NT2/D1 (cell line): ENCODE data around the gene LIMK2.
A peak's percentile ranks its signal among the peaks of the same experiment; 100 is the strongest.

Experiments
- DNase-seq: peaks from one replicate; pipeline ENCODE4 v3.0.0-alpha.2; 2011; ENCODE audit warnings: low read depth, low spot score
- H3K27me3 ChIP-seq: 2 replicates; pipeline ENCODE4 v1.6.0; 2011; ENCODE audit warnings: mild to moderate bottlenecking; ENCODE audit not compliant: insufficient read length, insufficient read depth
- H3K36me3 ChIP-seq: 2 replicates; pipeline ENCODE4 v1.6.1; 2011; ENCODE audit warnings: mild to moderate bottlenecking, low read length, mixed read lengths; ENCODE audit not compliant: insufficient read depth, insufficient read length
- H3K4me1 ChIP-seq: 2 replicates; pipeline ENCODE4 v1.5.1; 2011; ENCODE audit not compliant: insufficient read depth, insufficient read length
- H3K4me3 ChIP-seq: 2 replicates; pipeline ENCODE4 v1.5.1; 2011; ENCODE audit warnings: low read depth; ENCODE audit not compliant: insufficient read length
- H3K9ac ChIP-seq: 2 replicates; pipeline ENCODE4 v1.6.0; 2011; ENCODE audit warnings: low read depth; ENCODE audit not compliant: insufficient read length
- H3K9me3 ChIP-seq: 2 replicates; pipeline ENCODE4 v1.5.1; 2011; ENCODE audit warnings: mild to moderate bottlenecking, low read length; ENCODE audit not compliant: insufficient read depth
- SUZ12 ChIP-seq: IDR thresholded peaks from 2 replicates; pipeline ENCODE4 v1.6.1; 2011; ENCODE audit not compliant: insufficient read length, insufficient read depth; ENCODE audit errors: extremely low read depth
- YY1 ChIP-seq: IDR thresholded peaks from 2 replicates; pipeline ENCODE4 v1.6.1; 2011; ENCODE audit not compliant: insufficient read length, insufficient read depth
- ZNF274 ChIP-seq: IDR thresholded peaks from 2 replicates; pipeline ENCODE4 v1.6.1; 2011; ENCODE audit warnings: mild to moderate bottlenecking, low read depth, low read length

Gene LIMK2

DNA sequence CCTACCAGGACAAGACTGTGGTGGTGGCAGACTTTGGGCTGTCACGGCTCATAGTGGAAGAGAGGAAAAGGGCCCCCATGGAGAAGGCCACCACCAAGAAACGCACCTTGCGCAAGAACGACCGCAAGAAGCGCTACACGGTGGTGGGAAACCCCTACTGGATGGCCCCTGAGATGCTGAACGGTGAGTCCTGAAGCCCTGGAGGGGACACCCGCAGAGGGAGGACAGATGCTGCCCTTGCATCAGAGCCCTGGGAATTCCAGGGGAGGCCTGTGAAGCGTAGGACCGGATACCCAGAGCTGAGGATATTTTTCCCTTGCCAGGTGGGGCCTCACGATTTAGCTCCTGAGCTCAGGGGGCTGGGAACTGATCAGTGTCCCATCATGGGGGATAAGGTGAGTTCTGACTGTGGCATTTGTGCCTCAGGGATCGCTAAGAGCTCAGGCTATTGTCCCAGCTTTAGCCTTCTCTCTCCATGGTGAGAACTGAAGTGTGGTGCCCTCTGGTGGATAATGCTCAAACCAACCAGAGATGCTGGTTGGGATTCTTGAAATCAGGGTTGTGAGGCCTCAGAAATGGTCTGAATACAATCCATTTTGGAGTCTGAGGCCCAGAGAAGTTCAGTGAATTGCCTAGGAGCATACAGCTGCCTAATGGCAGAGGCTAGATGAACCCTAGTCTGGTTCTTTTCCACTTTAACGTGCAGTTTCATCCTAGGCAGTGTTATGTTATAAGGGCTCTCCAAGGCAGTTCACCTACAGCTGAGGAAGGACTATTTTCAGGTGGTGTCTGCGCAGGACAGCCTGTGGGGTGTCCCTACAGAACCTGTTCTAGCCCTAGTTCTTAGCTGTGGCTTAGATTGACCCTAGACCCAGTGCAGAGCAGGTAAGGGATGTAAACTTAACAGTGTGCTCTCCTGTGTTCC, 60.7 kb downstream of the LIMK2 start:
- H3K9ac ChIP-seq: no peak overlapping the region
- peaks cover 8% of the 10 kb centered on the region for H3K4me1 ChIP-seq
- no peaks in the 10 kb centered on the region for H3K27me3 ChIP-seq
- peaks cover 63% of the 10 kb centered on the region for H3K36me3 ChIP-seq
- TF ChIP-seq ZNF274 (no peak), YY1 (no peak), SUZ12 (no peak)
- no peaks in the 10 kb centered on the region for H3K9me3 ChIP-seq
- DNase-seq: peak; percentile 58
- H3K4me3 ChIP-seq: no peak overlapping the region

DNA sequence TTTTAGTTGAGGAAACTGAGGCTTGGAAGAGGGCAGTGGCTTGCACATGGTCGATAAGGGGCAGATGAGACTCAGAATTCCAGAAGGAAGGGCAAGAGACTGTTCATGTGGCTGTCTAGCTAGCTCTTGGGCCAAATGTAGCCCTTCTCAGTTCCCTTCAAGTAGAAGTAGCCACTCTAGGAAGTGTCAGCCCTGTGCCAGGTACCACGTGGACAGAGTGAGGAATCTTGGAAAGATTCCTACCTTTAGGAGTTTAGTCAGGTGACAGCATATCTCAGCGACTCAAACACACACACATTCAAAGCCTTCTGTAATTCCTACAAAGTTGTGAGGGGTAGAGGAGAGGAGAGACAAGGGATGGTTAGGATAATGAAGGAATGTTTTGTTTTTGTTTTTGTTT, 61.9 kb downstream of the LIMK2 start:
- DNase-seq: no peak
- Histone ChIP-seq H3K4me3 (no peak overlapping the region), H3K9me3 (no peaks in the 10 kb centered on the region), H3K36me3 (peaks cover 66% of the 10 kb centered on the region), H3K4me1 (peaks cover 8% of the 10 kb centered on the region), H3K27me3 (no peaks in the 10 kb centered on the region), H3K9ac (no peak overlapping the region)
- TF ChIP-seq SUZ12: no peak
- TF ChIP-seq YY1: no peak
- TF ChIP-seq ZNF274: no peak

DNA sequence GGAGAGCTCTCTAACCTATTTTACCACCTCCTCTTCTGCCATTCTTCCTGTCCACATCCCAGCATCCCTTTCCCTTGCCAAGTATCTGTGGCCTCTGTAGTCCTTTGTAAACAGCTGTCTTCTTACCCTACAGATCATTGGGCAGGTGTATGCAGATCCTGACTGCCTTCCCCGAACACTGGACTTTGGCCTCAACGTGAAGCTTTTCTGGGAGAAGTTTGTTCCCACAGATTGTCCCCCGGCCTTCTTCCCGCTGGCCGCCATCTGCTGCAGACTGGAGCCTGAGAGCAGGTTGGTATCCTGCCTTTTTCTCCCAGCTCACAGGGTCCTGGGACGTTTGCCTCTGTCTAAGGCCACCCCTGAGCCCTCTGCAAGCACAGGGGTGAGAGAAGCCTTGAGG, 62.9 kb downstream of the LIMK2 start:
- Histone ChIP-seq H3K27me3 (no peaks in the 10 kb centered on the region), H3K36me3 (peaks cover 71% of the 10 kb centered on the region), H3K4me1 (peaks cover 8% of the 10 kb centered on the region), H3K9ac (no peak overlapping the region), H3K4me3 (no peak overlapping the region), H3K9me3 (no peaks in the 10 kb centered on the region)
- no peak for TF ChIP-seq ZNF274
- TF ChIP-seq YY1: no peak
- TF ChIP-seq SUZ12: no peak
- no peak for DNase-seq

DNA sequence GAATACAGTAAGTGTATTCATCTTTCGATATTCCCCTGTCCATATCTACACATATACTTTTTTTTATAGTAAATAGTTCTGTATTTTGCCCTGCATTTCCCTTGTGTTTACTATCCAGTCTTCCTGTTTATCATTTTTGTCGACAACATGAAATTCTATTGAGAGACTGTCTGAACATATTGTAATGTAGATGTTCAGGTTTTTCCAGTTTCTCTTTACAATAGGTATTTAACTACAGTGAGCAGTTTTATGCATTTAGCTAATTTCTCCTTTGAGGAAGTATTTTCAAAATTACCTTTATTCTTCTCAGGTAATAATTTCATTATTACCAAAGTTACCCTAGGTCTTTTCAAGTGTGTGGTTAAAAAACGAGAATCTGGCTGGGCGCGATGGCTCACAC, 63.5 kb downstream of the LIMK2 start:
- H3K27me3 ChIP-seq: no peaks in the 10 kb centered on the region
- no peak overlapping the region for H3K4me3 ChIP-seq
- H3K4me1 ChIP-seq: peaks cover 6% of the 10 kb centered on the region
- peaks cover 77% of the 10 kb centered on the region for H3K36me3 ChIP-seq
- TF ChIP-seq YY1 (no peak), SUZ12 (no peak)
- H3K9ac ChIP-seq: no peak overlapping the region
- H3K9me3 ChIP-seq: no peaks in the 10 kb centered on the region
- no peak for DNase-seq

DNA sequence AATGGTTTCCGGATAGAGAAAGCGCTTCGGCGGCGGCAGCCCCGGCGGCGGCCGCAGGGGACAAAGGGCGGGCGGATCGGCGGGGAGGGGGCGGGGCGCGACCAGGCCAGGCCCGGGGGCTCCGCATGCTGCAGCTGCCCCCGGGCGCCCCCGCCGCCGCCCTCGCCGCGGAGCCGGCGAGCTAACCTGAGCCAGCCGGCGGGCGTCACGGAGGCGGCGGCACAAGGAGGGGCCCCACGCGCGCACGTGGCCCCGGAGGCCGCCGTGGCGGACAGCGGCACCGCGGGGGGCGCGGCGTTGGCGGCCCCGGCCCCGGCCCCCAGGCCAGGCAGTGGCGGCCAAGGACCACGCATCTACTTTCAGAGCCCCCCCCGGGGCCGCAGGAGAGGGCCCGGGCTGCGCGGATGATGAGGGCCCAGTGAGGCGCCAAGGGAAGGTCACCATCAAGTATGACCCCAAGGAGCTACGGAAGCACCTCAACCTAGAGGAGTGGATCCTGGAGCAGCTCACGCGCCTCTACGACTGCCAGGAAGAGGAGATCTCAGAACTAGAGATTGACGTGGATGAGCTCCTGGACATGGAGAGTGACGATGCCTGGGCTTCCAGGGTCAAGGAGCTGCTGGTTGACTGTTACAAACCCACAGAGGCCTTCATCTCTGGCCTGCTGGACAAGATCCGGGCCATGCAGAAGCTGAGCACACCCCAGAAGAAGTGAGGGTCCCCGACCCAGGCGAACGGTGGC, 64.5 kb downstream of the LIMK2 start:
- Histone ChIP-seq H3K9ac (no peak overlapping the region), H3K9me3 (no peaks in the 10 kb centered on the region), H3K4me3 (no peak overlapping the region), H3K36me3 (peaks cover 70% of the 10 kb centered on the region), H3K4me1 (no peaks in the 10 kb centered on the region), H3K27me3 (no peaks in the 10 kb centered on the region)
- no peak for TF ChIP-seq SUZ12
- TF ChIP-seq YY1: no peak
- TF ChIP-seq ZNF274: no peak
- DNase-seq: no peak

DNA sequence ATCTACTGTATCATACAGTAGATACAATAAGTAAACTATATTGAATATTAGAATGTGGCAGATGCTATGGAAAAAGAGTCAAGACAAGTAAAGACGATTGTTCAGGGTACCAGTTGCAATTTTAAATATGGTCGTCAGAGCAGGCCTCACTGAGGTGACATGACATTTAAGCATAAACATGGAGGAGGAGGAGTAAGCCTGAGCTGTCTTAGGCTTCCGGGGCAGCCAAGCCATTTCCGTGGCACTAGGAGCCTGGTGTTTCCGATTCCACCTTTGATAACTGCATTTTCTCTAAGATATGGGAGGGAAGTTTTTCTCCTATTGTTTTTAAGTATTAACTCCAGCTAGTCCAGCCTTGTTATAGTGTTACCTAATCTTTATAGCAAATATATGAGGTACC, 65.6 kb downstream of the LIMK2 start:
- Histone ChIP-seq H3K9ac (no peak overlapping the region), H3K9me3 (no peaks in the 10 kb centered on the region), H3K4me1 (no peaks in the 10 kb centered on the region), H3K36me3 (peaks cover 61% of the 10 kb centered on the region), H3K4me3 (no peak overlapping the region), H3K27me3 (no peaks in the 10 kb centered on the region)
- DNase-seq: no peak
- TF ChIP-seq YY1 (no peak), ZNF274 (no peak), SUZ12 (no peak)

DNA sequence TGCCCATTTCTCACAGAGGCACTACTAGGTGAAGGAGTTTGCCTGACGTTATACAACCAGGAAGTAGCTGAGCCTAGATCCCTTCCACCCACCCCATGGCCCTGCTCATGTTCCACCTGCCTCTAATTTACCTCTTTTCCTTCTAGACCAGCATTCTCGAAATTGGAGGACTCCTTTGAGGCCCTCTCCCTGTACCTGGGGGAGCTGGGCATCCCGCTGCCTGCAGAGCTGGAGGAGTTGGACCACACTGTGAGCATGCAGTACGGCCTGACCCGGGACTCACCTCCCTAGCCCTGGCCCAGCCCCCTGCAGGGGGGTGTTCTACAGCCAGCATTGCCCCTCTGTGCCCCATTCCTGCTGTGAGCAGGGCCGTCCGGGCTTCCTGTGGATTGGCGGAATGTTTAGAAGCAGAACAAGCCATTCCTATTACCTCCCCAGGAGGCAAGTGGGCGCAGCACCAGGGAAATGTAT, 66.1 kb downstream of the LIMK2 start:
- H3K9me3 ChIP-seq: no peaks in the 10 kb centered on the region
- H3K9ac ChIP-seq: no peak overlapping the region
- DNase-seq: no peak
- peaks cover 57% of the 10 kb centered on the region for H3K36me3 ChIP-seq
- H3K4me3 ChIP-seq: no peak overlapping the region
- no peaks in the 10 kb centered on the region for H3K27me3 ChIP-seq
- H3K4me1 ChIP-seq: no peaks in the 10 kb centered on the region
- no peak for TF ChIP-seq ZNF274
- no peak for TF ChIP-seq YY1
- no peak for TF ChIP-seq SUZ12
